OCI-LY3 (cell line): ENCODE data around the gene NFATC4.
A peak's percentile ranks its signal among the peaks of the same experiment; 100 is the strongest.

Source experiments
- H2AFZ ChIP-seq: fragments of 200-600, 300-600 bp; shearing (Covaris generic); 2 replicates; pipeline ENCODE4 v1.6.0; 2014; ENCODE audit warnings: antibody characterized with exemption, low read depth, low read length
- H3K27ac ChIP-seq: fragments of 200-600, 300-600 bp; sonication (generic); 2 replicates; pipeline ENCODE4 v1.5.1; 2014; ENCODE audit warnings: mild to moderate bottlenecking, low read length, moderate library complexity, mixed read lengths
- H3K27me3 ChIP-seq: fragments of 200-600, 300-600 bp; sonication (generic); 2 replicates; pipeline ENCODE4 v1.6.1; 2014; ENCODE audit warnings: low read depth, low read length, mixed read lengths
- H3K36me3 ChIP-seq: fragments of 200-600, 300-600 bp; sonication (generic); replicated peaks from 2 replicates; pipeline ENCODE3; 2014; ENCODE audit warnings: low read depth, low read length, mixed read lengths
- H3K4me1 ChIP-seq: fragments of 300-600, 200-600 bp; sonication (generic); 2 replicates; pipeline ENCODE4 v1.6.1; 2014; ENCODE audit warnings: low read length, mixed read lengths
- H3K4me2 ChIP-seq: fragments of 200-600, 300-600 bp; sonication (generic); 2 replicates; pipeline ENCODE4 v1.6.1; 2014; ENCODE audit warnings: low read length, mixed read lengths
- H3K4me3 ChIP-seq: fragments of 300-600, 200-600 bp; sonication (generic); 2 replicates; pipeline ENCODE4 v1.5.1; 2014; ENCODE audit warnings: antibody characterized with exemption, mild to moderate bottlenecking, low read length, moderate library complexity
- H3K79me2 ChIP-seq: fragments of 300-600, 200-600 bp; shearing (Covaris generic); 2 replicates; pipeline ENCODE4 v1.6.1; 2014; ENCODE audit warnings: mild to moderate bottlenecking, low read length, mixed read lengths
- H3K9ac ChIP-seq: fragments of 300-600, 200-600 bp; shearing (Covaris generic); 2 replicates; pipeline ENCODE4 v1.6.0; 2014; ENCODE audit warnings: mild to moderate bottlenecking, low read length, moderate library complexity
- H3K9me3 ChIP-seq: fragments of 200-600, 300-600 bp; shearing (Covaris generic); 2 replicates; pipeline ENCODE4 v1.6.1; 2014; ENCODE audit warnings: low read length, mixed read lengths; ENCODE audit not compliant: insufficient read depth
- H4K20me1 ChIP-seq: fragments of 200-600, 300-600 bp; sonication (generic); 2 replicates; pipeline ENCODE4 v1.6.1; 2016; ENCODE audit warnings: low read length, mixed read lengths; ENCODE audit not compliant: insufficient read depth
- EZH2phosphoT487 ChIP-seq: fragments of 200-600 bp; shearing (Covaris generic); IDR thresholded peaks from 2 replicates; pipeline ENCODE4 v1.6.1; 2018; ENCODE audit warnings: antibody characterized with exemption, mixed run types, low read depth
- TF ChIP-seq, protein P1 (sequence below): fragments of 200-600, 300-600 bp; sonication (generic); IDR thresholded peaks from 2 replicates; pipeline ENCODE4 v1.5.1; 2014; ENCODE audit warnings: antibody characterized with exemption, low read length, low read depth

The NFATC4 gene

DNA sequence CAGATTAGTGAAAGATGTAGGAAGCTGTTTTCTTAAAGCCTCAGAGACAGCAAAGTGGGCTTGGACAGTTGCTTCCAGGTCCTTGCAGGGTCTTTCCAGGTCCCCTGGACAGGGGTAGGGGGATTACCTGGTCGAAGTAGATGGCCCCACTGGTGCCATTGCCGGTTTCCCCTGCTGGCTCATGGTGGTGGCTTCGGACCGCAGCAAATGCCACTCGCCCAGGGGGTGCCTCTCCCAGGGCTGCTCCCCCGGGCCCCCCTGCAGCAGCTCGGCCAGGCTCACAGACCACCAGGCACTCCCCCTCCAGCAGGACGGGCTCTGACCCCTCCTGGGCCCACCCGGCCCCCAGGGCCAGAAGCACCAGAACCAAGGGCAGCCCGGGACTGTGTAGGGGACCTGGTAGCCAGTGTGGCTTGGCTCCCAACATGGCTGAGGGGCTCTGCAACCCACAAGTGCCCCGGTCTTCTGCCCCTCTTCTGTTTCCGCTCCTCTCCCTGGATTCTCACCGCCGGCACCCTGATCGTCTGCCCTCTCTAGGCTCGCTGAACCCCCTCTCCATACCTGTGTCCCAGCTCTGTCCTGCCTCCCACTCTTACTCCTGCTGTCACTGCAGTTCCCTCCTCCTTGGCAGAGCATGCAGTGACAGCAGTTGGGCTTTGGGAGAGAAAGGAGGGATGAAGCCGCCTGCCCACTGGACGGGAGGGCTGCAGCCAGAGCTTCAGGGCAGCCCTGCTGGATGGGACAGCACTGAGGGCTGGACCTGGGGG, 60.8 kb downstream of the NFATC4 start:
- TF ChIP-seq, protein P1, sequence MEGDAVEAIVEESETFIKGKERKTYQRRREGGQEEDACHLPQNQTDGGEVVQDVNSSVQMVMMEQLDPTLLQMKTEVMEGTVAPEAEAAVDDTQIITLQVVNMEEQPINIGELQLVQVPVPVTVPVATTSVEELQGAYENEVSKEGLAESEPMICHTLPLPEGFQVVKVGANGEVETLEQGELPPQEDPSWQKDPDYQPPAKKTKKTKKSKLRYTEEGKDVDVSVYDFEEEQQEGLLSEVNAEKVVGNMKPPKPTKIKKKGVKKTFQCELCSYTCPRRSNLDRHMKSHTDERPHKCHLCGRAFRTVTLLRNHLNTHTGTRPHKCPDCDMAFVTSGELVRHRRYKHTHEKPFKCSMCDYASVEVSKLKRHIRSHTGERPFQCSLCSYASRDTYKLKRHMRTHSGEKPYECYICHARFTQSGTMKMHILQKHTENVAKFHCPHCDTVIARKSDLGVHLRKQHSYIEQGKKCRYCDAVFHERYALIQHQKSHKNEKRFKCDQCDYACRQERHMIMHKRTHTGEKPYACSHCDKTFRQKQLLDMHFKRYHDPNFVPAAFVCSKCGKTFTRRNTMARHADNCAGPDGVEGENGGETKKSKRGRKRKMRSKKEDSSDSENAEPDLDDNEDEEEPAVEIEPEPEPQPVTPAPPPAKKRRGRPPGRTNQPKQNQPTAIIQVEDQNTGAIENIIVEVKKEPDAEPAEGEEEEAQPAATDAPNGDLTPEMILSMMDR = no peak
- no peak for TF ChIP-seq EZH2phosphoT487

More for the DNA sequence above, 60.8 kb downstream of the NFATC4 start:
- no peaks in the 10 kb centered on the region for H3K27me3 ChIP-seq
- H3K4me3 ChIP-seq = peak overlapping the region; percentile 98
- H3K27ac ChIP-seq = peak overlapping the region; percentile 88
- H3K79me2 ChIP-seq = peaks cover 18% of the 10 kb centered on the region
- H3K4me2 ChIP-seq = peak overlapping the region; percentile 95
- H3K9ac ChIP-seq = peak overlapping the region; percentile 99
- H3K36me3 ChIP-seq = peaks cover 24% of the 10 kb centered on the region
- H4K20me1 ChIP-seq = 0 out of 2 replicates have a peak, but pooled peaks cover 5% of the 10 kb centered on the region
- H3K4me1 ChIP-seq = peaks cover 15% of the 10 kb centered on the region
- no peak overlapping the region for H2AFZ ChIP-seq
- H3K9me3 ChIP-seq = no peaks in the 10 kb centered on the region
